ENCODE results near the gene NXPE3. TPM values are rescaled to one million over a fixed set of nuclear protein-coding genes. Genes with fewer than 3 reads are reported as not detected.
"Not testable (repeated sequence)": the region's sequence is repeated elsewhere in the genome, so short reads cannot be mapped to it uniquely, and the experiment has no call there.

NXPE3 gene
- total RNA-seq, 2 experiments from 2014 or later: 16.7 to 64.3 TPM

DNA sequence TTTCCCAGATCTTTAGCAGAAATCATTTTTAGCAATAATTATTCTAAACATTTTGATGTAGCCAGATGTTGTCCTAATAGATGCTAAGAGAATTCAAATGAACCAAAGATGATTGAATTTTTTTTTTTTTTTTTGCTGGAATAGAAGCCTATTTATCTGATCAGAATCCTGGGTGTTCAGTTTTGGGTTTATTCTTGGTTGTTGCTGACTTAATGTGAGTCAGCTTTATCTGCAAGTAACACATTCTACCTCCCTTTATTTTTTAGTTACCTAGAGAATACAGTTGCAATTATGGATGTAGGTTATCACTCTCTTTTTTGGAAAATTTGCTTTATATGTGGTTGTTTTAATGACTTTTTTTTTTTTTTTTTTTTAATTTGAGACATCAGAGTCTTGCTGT is 48.2 kb upstream of the NXPE3 start:
- no TSS peak for BruUV-seq (replicated peaks)
- intact Hi-C loops (cut with micrococcal nuclease; ENCODE audit: unreplicated experiment): no loop called here
- peaks cover 17% of the 10 kb centered on the region for H3K4me1 ChIP-seq (ENCODE audit: insufficient read depth, low read length, poor library complexity, severe bottlenecking)
- no peak overlapping the region for H3K4me3 ChIP-seq (ENCODE audit: low read depth, low read length, poor library complexity, severe bottlenecking)
- POLR2A ChIA-PET: interaction anchor here (0.6 to 0.7 kb wide), 3 partner anchors 9 to 56 kb away, joined by 3 read pairs; no protein-coding TSS in a partner anchor
- no peaks in the 10 kb centered on the region for H3K9me3 ChIP-seq (ENCODE audit: low read length)
- no peaks in the 10 kb centered on the region for H4K20me1 ChIP-seq (ENCODE audit: insufficient read depth, low read length)
- no peak overlapping the region for H3K4me2 ChIP-seq (ENCODE audit: low read length)
- no peak for DNase-seq (ENCODE audit: low spot score)
- H3K36me3 ChIP-seq (ENCODE audit: insufficient read depth, low read length): peaks cover 95% of the 10 kb centered on the region
- no peak overlapping the region for H3K27ac ChIP-seq (ENCODE audit: low read depth, low read length, poor library complexity, severe bottlenecking)
- TF ChIP-seq, protein P1, sequence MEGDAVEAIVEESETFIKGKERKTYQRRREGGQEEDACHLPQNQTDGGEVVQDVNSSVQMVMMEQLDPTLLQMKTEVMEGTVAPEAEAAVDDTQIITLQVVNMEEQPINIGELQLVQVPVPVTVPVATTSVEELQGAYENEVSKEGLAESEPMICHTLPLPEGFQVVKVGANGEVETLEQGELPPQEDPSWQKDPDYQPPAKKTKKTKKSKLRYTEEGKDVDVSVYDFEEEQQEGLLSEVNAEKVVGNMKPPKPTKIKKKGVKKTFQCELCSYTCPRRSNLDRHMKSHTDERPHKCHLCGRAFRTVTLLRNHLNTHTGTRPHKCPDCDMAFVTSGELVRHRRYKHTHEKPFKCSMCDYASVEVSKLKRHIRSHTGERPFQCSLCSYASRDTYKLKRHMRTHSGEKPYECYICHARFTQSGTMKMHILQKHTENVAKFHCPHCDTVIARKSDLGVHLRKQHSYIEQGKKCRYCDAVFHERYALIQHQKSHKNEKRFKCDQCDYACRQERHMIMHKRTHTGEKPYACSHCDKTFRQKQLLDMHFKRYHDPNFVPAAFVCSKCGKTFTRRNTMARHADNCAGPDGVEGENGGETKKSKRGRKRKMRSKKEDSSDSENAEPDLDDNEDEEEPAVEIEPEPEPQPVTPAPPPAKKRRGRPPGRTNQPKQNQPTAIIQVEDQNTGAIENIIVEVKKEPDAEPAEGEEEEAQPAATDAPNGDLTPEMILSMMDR (conservative IDR thresholded peaks at IDR 0.05; ENCODE audit: low read length): no peak
- TF ChIP-seq EZH2phosphoT487 (IDR thresholded peaks at IDR 0.05; ENCODE audit: borderline replicate concordance, low read depth, low read length): no peak
- CTCF ChIA-PET (ENCODE audit: unreplicated experiment): no interaction called here
- H2AFZ ChIP-seq (ENCODE audit: low read length): no peak overlapping the region
- H3K79me2 ChIP-seq (ENCODE audit: insufficient read depth, low read depth, low read length): peaks cover 44% of the 10 kb centered on the region
- no peaks in the 10 kb centered on the region for H3K9me2 ChIP-seq (ENCODE audit: insufficient read depth, low read length)

DNA sequence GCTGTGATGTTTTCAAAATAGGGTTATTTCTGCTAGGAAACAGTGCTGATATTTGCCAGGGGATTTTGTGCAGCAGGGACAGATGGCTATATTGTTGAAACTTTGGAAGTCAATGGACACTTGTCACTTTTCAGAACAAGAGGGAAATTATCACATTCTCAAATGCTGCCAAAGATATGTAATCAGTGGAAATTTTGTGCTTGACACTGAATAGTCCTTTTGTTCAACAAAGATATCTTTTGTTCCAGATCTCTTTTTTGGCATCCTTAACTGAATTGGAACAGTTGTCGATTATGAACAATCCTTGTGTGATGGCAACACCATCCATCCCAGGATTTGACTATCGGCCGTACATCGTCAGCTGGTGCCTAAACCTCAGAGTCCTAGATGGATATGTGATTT is 46.8 kb upstream of the NXPE3 start:
- H3K4me3 ChIP-seq (ENCODE audit: low read depth, low read length, poor library complexity, severe bottlenecking): no peak overlapping the region
- peaks cover 5% of the 10 kb centered on the region for H3K4me1 ChIP-seq (ENCODE audit: insufficient read depth, low read length, poor library complexity, severe bottlenecking)
- ChIA-PET POLR2A (interaction anchor here (0.7 to 1.4 kb wide), 3 partner anchors 23 to 117 kb away, joined by 3 to 5 read pairs (median 3); partner anchors contain the start of gene NFKBIZ), CTCF (ENCODE audit: unreplicated experiment) (no interaction called here)
- peaks cover 30% of the 10 kb centered on the region for H3K79me2 ChIP-seq (ENCODE audit: insufficient read depth, low read depth, low read length)
- no peak overlapping the region for H2AFZ ChIP-seq (ENCODE audit: low read length)
- no TSS peak for BruUV-seq (replicated peaks)
- no peak overlapping the region for H3K4me2 ChIP-seq (ENCODE audit: low read length)
- no peaks in the 10 kb centered on the region for H3K9me2 ChIP-seq (ENCODE audit: insufficient read depth, low read length)
- no peak overlapping the region for H3K27ac ChIP-seq (ENCODE audit: low read depth, low read length, poor library complexity, severe bottlenecking)
- H4K20me1 ChIP-seq (ENCODE audit: insufficient read depth, low read length): no peaks in the 10 kb centered on the region
- peaks cover 98% of the 10 kb centered on the region for H3K36me3 ChIP-seq (ENCODE audit: insufficient read depth, low read length)
- intact Hi-C loops (cut with micrococcal nuclease; ENCODE audit: unreplicated experiment): no loop called here
- DNase-seq (ENCODE audit: low spot score): no peak
- TF ChIP-seq, protein P1 (conservative IDR thresholded peaks at IDR 0.05; ENCODE audit: low read length): no peak
- TF ChIP-seq EZH2phosphoT487 (IDR thresholded peaks at IDR 0.05; ENCODE audit: borderline replicate concordance, low read depth, low read length): no peak
- H3K9me3 ChIP-seq (ENCODE audit: low read length): no peaks in the 10 kb centered on the region

DNA sequence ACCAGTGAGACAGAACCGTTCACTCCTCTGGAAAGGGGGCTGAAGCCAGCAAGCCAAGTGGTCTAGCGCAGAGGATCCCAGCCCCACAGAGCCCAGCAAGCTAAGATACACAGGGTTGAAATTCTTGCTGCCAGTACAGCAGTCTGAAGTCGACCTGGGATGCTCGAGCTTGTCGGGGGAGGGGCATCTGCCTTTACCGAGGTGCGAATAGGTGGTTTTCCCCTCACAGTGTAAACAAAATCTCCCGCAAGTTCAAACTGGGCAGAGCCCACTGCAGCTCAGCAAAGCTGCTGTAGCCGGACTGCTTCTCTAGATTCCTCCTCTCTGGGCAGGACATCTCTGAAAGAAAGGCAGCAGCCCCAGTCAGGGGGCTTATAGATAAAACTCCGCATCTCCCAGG is 43.2 kb upstream of the NXPE3 start:
- no peaks in the 10 kb centered on the region for H3K9me2 ChIP-seq (ENCODE audit: insufficient read depth, low read length)
- ChIA-PET CTCF (ENCODE audit: unreplicated experiment) (no interaction called here), POLR2A (interaction anchor here (1.4 kb wide), 1 partner anchor 11 kb away, joined by 5 read pairs; the partner anchor contains the start of gene CEP97)
- H3K79me2 ChIP-seq (ENCODE audit: insufficient read depth, low read depth, low read length): peaks cover 3% of the 10 kb centered on the region; the same call in 1 of the 2 replicates
- no peak overlapping the region for H2AFZ ChIP-seq (ENCODE audit: low read length)
- BruUV-seq (replicated peaks): no TSS peak
- H3K36me3 ChIP-seq (ENCODE audit: insufficient read depth, low read length): peaks cover 84% of the 10 kb centered on the region
- TF ChIP-seq, protein P1 (conservative IDR thresholded peaks at IDR 0.05; ENCODE audit: low read length): no peak
- TF ChIP-seq EZH2phosphoT487 (IDR thresholded peaks at IDR 0.05; ENCODE audit: borderline replicate concordance, low read depth, low read length): no peak
- no peak overlapping the region for H3K27ac ChIP-seq (ENCODE audit: low read depth, low read length, poor library complexity, severe bottlenecking)
- H3K4me3 ChIP-seq (ENCODE audit: low read depth, low read length, poor library complexity, severe bottlenecking): no peak overlapping the region
- intact Hi-C loops (cut with micrococcal nuclease; ENCODE audit: unreplicated experiment): no loop called here
- H3K9me3 ChIP-seq (ENCODE audit: low read length): no peaks in the 10 kb centered on the region
- no peak for DNase-seq (ENCODE audit: low spot score)
- H3K4me1 ChIP-seq (ENCODE audit: insufficient read depth, low read length, poor library complexity, severe bottlenecking): no peaks in the 10 kb centered on the region
- H3K4me2 ChIP-seq (ENCODE audit: low read length): no peak overlapping the region
- no peaks in the 10 kb centered on the region for H4K20me1 ChIP-seq (ENCODE audit: insufficient read depth, low read length)

DNA sequence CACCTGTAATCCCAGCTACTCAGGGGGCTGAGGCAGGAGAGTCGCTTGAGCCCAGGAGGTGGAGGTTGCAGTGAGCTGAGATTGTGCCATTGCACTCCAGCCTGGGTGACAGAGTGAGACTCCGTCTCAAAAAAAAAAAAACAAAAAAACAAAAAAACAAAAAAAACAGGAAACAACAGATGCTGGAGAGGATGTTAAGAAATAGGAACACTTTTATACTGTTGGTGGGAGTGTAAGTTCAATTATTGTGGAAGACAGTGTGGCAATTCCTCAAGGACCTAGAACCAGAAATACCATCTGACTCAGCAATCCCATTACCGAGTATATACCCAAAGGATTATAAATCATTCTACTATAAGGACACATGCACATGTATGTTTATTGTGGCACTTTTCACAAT is 37.1 kb upstream of the NXPE3 start:
- POLR2A ChIA-PET: interaction anchor here (0.6 to 1.6 kb wide), 5 partner anchors 13 to 417 kb away, joined by 3 to 5 read pairs (median 3); no protein-coding TSS in a partner anchor
- H3K4me2 ChIP-seq (ENCODE audit: low read length); H2AFZ ChIP-seq (ENCODE audit: low read length); H3K9me2 ChIP-seq (ENCODE audit: insufficient read depth, low read length); intact Hi-C loops (cut with micrococcal nuclease; ENCODE audit: unreplicated experiment); CTCF ChIA-PET (ENCODE audit: unreplicated experiment); H3K4me1 ChIP-seq (ENCODE audit: insufficient read depth, low read length, poor library complexity, severe bottlenecking); H4K20me1 ChIP-seq (ENCODE audit: insufficient read depth, low read length); H3K27ac ChIP-seq (ENCODE audit: low read depth, low read length, poor library complexity, severe bottlenecking); DNase-seq (ENCODE audit: low spot score); H3K9me3 ChIP-seq (ENCODE audit: low read length); H3K4me3 ChIP-seq (ENCODE audit: low read depth, low read length, poor library complexity, severe bottlenecking); BruUV-seq (replicated peaks): not testable (repeated sequence)
- Histone ChIP-seq H3K36me3 (ENCODE audit: insufficient read depth, low read length) (peaks cover 49% of the 10 kb centered on the region), H3K79me2 (ENCODE audit: insufficient read depth, low read depth, low read length) (peaks cover 15% of the 10 kb centered on the region; the same call in 1 of the 2 replicates)
